Activated CD4-positive, CD25-positive, alpha-beta regulatory T cell treated with anti-CD3 and anti-CD28 coated beads, Interleukin-2, amount 50 U/mL, for 16 hours (primary cell): ENCODE results near the gene MYCBP.
"Not testable (repeated sequence)": the region's sequence is repeated elsewhere in the genome, so short reads cannot be mapped to it uniquely, and the experiment has no call there.

Experiments
- DNase-seq: peaks from one replicate; pipeline ENCODE4 v3.0.0-alpha.2; 2020; ENCODE audit warnings: low read depth, low spot score

The MYCBP gene

DNA sequence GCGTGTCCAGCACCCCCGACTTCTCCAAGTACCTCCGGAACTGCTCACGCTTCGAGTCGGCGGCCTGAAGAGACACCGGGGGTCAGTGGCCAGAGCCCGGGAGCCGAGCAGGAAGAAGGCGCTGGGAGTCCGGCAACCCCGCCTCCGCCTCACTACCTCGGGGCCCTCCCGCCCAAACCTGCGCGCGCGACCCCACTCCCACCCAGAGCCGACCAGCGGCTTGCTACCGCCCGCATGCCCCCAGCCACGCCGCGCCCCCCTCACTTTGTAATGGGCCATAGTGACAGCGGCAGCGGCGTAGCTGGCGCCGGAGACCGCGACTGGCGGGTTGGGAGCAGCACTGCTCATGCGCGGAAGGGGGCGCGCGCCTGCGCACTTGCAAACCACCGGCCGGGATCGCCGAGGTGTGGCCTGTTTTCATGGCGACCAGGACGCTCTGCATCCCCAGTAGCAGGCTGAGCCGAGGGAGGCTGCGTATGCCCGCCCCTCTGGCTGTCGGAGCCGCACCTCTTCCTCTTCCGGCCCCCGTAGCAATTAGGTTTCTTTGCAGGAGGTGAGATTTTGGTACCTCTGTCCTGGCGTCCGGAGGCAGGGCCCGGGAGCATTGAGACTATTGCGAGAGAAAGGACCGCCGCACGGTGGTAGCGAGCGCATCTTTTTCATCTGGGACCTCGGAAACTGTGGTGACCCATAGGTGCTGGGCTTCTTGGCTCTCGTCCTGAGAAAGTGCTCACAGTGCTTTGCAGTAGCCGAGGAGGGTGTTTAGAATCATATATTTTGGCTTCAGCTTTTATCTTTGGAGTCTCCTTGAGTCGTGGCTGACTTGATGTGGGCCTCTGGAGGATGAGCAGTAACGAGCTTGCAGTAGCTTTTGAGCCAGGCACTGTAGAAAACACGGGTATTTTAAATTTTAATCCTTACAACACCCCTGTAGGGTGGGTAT is at the start of gene MYCBP:
Gene MYCBP, minus strand, starts transcription at position 322 of the 943 bp plus-strand sequence. Its CDS starts 43 bp downstream, at position 279.
- peak; percentile 92 for DNase-seq

DNA sequence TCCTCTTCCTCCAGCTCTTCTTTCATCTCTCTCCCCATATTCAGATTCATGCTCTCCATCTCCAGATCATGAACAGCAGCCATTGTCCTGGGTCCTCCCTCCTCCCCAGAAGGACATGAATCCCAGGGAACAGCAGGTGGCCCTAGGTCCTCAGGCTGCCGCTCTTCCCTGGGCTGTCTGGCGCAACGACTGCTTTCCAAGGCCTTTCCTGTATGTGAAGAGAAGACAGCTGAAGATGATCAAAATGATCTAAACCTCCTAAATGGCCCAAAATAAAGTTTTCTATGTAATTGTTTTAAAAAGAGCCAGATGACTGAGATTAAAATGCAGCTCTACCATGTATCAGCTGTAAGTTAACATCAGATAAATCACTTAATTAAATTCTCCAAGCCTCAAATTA is 46.0 kb upstream of the MYCBP start:
- no peak for DNase-seq

DNA sequence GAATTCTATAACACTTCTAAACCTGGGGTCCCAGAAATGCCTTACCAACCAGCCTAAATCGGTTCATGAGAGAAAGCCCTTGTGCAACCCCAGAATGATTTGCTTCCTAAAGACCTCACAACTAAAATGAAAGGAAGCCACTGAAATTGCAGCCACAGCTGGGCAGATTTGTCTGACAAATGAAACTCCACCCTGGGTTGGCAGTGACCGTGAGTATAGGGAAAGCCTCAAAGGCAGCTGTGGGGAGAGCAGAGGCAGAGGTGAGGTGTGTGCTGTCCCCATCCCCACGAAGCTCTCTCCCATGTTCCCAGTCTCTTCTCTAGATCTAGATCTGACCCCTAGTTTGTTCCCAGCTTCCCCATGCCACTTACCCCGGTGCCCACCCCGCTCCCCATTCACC is 45.4 kb upstream of the MYCBP start:
- no peak for DNase-seq

DNA sequence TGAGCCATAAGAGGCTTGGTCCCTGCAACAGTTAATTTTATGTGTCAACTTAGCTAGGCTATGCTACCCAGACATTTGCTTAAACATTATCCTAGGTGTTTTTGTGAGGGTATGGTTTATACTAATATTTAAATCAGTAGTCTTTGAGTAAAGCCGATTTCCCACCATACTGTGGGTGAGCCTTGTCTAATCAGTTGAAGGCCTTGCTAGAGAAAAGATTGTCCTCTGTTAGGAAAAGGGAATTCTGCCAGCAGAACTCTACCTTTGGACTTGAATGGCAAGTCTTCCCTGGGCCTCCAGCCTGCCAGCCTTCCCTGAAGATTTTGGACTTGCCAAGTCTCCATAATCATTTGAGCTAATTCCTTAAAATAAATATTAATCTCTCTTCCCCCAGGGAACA is 44.6 kb upstream of the MYCBP start:
- DNase-seq: no peak

DNA sequence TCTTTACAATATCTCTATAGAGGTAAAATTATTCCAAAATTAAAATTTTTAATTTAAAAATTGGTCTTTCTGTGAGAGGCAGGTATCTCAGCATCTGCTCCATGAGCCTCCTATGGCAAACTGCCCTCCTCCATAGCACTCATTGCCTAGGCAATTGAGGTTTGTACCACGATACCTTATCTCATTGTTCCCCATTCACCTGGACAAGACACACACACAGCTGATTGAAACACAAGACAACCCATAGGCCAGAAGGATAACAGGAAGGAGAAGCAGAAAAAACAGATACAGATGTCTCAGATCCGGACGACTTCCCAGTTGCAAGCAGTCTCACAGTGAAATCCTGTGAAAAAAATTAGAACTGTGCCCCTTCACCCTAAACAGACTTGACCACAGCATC is 44.2 kb upstream of the MYCBP start:
- DNase-seq: no peak

DNA sequence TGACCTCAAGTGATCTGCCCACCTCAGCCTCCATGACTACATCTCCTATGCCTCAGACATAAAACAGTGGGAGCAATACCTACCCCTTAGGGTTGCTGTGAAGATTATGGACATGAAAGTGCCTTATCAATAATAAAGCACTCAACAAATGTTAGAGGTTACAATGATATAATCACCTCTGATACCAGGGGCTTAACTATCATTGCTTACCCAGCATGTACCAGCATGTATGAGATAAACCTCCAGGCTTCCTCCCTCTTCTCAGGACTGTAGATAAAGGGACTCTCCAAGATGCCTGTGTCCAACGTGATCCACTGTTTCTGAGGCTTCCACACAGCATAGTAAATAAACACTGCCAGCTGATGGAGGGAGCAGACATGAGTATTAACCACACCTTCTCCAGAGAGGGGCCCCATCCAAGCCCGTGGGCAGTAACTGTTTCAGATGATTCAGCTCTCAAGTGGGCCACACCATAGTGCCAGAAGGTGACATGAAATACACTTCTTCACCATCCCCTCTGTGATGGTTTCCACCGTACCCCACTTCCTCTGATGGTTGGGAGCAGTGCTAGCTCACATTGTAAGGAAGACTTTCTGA is 42.3 kb upstream of the MYCBP start:
- no peak for DNase-seq

DNA sequence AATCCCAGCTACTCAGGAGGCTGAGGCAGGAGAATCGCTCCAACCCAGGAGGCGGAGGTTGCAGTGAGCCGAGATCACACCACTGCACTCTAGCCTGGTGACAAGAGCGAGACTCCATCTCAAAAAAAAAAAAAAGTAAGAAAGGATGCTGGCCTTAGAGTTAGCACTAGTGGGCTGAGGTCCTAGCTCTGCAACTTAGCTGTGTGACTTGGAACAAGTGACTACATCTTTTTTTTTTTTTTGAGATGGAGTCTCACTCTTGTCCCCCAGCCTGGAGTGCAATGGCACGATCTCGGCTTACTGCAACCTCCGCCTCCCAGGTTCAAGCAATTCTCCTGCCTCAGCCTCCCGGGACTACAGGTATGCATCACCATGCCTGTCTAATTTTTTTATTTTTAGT is 41.8 kb upstream of the MYCBP start:
- not testable (repeated sequence) for DNase-seq

DNA sequence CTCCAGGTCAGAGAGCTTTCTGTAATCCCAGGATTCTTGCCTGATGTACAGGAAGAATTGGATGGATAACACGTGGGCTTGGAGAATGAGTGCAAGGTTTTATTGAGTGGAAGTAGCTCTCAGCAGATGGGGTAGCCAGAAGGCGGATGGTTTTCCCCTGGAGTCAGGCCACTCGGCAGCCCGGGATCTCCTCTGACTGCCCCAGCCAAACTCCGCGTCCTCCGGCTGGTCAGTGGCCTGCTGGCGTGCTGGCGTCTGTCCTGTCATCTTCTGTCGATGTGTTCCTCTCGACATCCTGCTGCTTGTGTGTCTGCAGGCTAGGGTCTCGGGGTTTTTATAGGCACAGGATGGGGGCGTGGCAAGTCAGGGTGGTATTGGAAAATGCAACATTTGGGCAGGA is 35.7 kb upstream of the MYCBP start:
- no peak for DNase-seq

DNA sequence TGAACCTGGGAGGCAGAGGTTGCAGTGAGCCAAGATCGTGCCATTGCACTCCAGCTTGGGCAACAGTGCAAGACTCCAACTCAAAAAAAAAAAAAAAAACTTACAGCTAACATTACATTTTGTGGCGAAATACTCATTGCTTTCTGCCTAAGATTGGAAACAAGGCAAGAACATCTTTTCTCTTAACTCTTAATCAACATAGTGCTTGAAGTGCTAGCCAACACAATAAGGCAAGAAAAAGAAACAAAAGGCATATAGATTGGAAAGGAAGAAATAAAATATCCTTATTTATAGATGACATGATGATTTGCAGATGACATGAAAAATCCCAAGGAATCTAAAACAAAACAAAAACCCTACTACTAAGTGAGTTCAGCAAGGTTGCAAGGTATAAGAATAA is 32.8 kb upstream of the MYCBP start:
- DNase-seq: no peak

DNA sequence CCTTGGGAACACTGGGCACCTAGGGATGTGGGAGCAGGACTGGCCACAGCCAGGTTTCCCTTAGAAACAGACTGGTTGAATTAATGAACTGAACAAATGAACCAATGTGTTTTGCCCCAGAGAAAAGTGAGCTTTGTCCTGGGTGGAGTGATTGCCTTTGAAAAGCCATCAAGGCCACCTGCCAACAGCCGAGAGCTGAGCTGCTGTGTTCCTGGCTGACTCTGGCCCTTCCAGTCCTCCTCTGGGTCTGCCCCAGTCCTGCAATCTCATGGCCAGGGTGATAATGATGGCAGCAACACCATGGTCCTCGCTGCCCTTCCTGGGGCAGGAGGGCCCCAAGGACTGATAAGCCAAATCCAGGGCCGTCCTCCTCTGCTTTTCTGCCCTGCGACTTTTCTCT is 26.4 kb upstream of the MYCBP start:
- DNase-seq: no peak

GRCh38 chr1:38898653-38899230 is 25.6 kb upstream of the MYCBP start:
- no peak for DNase-seq

DNA sequence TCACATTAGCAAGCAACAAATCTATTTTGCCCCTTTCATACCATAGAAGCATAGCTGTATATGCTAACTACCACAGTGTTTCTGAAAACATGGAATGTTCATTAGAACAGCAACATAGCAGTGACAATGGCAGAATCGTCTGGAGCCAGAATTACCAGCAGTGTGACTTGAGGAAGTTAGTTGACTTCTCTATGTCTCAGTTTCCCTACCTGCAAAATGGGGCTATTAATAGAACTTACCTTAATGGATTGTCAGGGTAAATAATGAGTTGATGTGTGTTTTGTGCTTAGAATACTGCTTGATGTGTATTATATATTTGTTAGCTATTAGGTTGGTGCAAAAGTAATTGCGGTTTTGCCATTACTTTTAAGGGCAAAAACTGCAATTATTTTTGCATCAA is 23.0 kb upstream of the MYCBP start:
- no peak for DNase-seq

GRCh38 chr1:38892976-38893375 is 19.8 kb upstream of the MYCBP start:
- no peak for DNase-seq

DNA sequence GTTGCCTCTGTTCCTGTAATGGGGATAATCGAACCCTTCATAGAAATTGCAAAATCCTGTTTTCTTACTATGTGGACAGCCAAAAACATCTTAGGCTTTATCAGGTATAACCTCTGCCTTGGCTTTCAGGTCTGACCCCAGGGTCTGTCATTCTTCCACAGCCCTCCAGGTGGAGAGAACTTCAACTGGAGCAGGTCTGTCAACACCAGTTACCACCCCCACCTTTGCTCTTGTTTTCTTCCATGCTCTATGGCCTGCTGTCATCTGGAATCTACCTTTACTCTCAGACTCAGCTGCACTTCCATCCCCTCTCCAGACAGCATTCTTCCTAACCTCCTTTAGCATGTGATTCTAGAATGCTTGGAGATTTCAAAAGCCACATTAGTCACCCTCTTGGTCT is 18.6 kb upstream of the MYCBP start:
- no peak for DNase-seq

- DNase-seq: no peak
Observed at GRCh38 chr1:38889589-38889988, 16.4 kb upstream of the MYCBP start.

DNA sequence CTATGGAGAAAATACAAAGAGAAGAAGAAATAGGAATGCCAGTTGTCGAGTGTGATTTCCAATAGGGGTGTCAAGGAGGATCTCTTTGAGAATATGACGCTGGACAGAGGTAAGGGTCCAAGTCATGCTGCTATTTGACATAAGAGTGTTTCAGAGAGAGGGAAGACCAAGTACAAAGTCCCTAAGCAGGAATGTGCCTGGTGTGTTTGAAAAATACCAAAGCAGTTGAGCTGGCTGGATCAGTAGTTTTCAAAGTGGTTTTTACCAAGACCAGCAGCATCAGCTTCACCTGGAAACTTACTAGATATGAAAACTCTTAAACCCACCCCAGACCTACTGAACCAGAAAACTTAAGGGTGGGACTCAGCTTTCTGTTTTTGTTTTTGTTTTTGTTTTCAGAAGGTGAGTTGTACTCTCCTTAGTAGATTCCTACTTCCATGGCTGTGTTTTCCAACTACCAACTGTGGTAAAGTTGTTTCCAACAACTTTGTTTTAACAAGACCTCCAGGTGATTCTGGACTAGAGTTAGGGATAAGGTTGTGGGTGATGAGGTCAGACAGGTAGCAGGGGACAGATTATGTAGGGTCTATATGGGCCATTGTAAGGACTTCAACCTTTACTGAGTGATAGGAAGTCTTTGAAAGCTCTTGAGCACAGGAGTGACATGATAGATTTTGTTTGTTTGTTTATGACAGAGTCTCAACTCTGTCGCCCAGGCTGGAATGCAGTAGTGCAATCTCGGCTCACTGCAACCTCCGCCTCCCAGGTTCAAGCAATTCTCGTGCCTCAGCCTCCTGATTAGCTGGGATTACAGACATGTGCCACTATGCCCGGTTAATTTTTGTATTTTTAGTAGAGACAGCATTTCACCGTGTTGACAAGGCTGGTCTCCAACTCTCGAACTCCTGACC is 15.5 kb upstream of the MYCBP start:
- DNase-seq: no peak

DNA sequence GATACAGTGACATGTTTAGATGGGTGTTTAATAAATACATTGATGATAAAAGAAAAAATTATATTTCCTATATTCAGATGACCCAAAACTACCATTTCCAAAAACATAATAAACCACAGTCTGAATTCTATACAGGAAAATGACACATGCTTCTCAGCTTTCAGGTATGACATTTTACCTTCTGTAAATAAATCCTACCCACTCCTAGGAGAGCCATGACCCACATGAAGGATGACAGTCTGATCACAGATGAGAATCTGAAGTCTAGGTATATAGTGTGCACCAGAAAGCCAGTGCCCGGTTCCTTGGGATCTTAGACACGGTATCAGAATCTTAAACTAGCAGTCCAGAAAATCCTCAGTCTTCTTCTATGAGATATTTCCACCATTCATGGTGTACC is 11.9 kb upstream of the MYCBP start:
- DNase-seq: no peak

GRCh38 chr1:38881487-38881886 is 8.3 kb upstream of the MYCBP start, which contains the start of gene GJA9:
Gene GJA9 (minus strand): TSS chr1:38881587. CDS start chr1:38876098, 5,489 bp downstream.
- DNase-seq: no peak

DNA sequence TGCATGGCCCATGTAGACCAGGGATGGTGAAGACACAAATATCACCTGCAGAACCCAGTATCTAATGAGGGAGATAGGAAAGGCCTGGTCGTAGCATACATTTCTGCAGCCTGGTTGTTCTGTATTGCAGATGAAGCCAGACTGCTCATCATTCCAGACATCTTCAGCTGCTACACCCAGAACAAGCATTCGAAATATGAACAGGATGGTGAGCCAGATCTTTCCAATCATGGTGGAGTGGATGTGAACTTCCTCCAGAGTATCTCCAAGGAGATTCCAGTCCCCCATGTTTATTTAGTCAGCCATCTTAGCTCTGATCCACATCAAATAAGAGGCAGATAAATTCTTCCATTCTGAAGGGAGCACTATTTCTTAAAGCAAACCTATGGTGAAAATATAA is 2.7 kb upstream of the MYCBP start:
- no peak for DNase-seq

- DNase-seq: no peak
Observed at GRCh38 chr1:38872401-38873026, 634 bp downstream of the MYCBP start.

GRCh38 chr1:38870996-38871395 is 2.2 kb downstream of the MYCBP start:
- no peak for DNase-seq
